ENCODE results near the gene CCDC14. TPM values are rescaled to one million over a fixed set of nuclear protein-coding genes. Genes with fewer than 3 reads are reported as not detected.
"Not testable (repeated sequence)": the region's sequence is repeated elsewhere in the genome, so short reads cannot be mapped to it uniquely, and the experiment has no call there.

CCDC14 gene
- total RNA-seq, 2 experiments from 2014 or later = 82.9 to 106 TPM

- H3K4me2 ChIP-seq (ENCODE audit: low read length); H3K9me2 ChIP-seq (ENCODE audit: insufficient read depth, low read length); H2AFZ ChIP-seq (ENCODE audit: low read length); BruUV-seq (replicated peaks); intact Hi-C loops (cut with micrococcal nuclease; ENCODE audit: unreplicated experiment); H3K9me3 ChIP-seq (ENCODE audit: low read length); H3K36me3 ChIP-seq (ENCODE audit: insufficient read depth, low read length); H3K27ac ChIP-seq (ENCODE audit: low read depth, low read length, poor library complexity, severe bottlenecking); DNase-seq (ENCODE audit: low spot score); CTCF ChIA-PET (ENCODE audit: unreplicated experiment); H4K20me1 ChIP-seq (ENCODE audit: insufficient read depth, low read length); H3K4me3 ChIP-seq (ENCODE audit: low read depth, low read length, poor library complexity, severe bottlenecking); H3K79me2 ChIP-seq (ENCODE audit: insufficient read depth, low read depth, low read length); H3K4me1 ChIP-seq (ENCODE audit: insufficient read depth, low read length, poor library complexity, severe bottlenecking): not testable (repeated sequence)
- POLR2A ChIA-PET = interaction anchor here (0.9 kb wide), 1 partner anchor 111 kb away, joined by 3 read pairs; no protein-coding TSS in a partner anchor
These were observed 40.3 kb upstream of the CCDC14 start for GRCh38 chr3:124001366-124001765.

- TF ChIP-seq, protein P1, sequence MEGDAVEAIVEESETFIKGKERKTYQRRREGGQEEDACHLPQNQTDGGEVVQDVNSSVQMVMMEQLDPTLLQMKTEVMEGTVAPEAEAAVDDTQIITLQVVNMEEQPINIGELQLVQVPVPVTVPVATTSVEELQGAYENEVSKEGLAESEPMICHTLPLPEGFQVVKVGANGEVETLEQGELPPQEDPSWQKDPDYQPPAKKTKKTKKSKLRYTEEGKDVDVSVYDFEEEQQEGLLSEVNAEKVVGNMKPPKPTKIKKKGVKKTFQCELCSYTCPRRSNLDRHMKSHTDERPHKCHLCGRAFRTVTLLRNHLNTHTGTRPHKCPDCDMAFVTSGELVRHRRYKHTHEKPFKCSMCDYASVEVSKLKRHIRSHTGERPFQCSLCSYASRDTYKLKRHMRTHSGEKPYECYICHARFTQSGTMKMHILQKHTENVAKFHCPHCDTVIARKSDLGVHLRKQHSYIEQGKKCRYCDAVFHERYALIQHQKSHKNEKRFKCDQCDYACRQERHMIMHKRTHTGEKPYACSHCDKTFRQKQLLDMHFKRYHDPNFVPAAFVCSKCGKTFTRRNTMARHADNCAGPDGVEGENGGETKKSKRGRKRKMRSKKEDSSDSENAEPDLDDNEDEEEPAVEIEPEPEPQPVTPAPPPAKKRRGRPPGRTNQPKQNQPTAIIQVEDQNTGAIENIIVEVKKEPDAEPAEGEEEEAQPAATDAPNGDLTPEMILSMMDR (conservative IDR thresholded peaks at IDR 0.05; ENCODE audit: low read length) = no peak
- TF ChIP-seq EZH2phosphoT487 (IDR thresholded peaks at IDR 0.05; ENCODE audit: borderline replicate concordance, low read depth, low read length) = no peak
- no peaks in the 10 kb centered on the region for H3K9me2 ChIP-seq (ENCODE audit: insufficient read depth, low read length)
- CTCF ChIA-PET (ENCODE audit: unreplicated experiment) = no interaction called here
- no peaks in the 10 kb centered on the region for H4K20me1 ChIP-seq (ENCODE audit: insufficient read depth, low read length)
- no peaks in the 10 kb centered on the region for H3K4me1 ChIP-seq (ENCODE audit: insufficient read depth, low read length, poor library complexity, severe bottlenecking)
- POLR2A ChIA-PET = interaction anchor here (0.6 kb wide), 1 partner anchor 355 kb away, joined by 4 read pairs; no protein-coding TSS in a partner anchor
- no peak overlapping the region for H2AFZ ChIP-seq (ENCODE audit: low read length)
- BruUV-seq (replicated peaks) = no TSS peak
- H3K4me2 ChIP-seq (ENCODE audit: low read length) = no peak overlapping the region
- H3K27ac ChIP-seq (ENCODE audit: low read depth, low read length, poor library complexity, severe bottlenecking) = no peak overlapping the region
- H3K36me3 ChIP-seq (ENCODE audit: insufficient read depth, low read length) = no peaks in the 10 kb centered on the region
- no peak overlapping the region for H3K4me3 ChIP-seq (ENCODE audit: low read depth, low read length, poor library complexity, severe bottlenecking)
- intact Hi-C loops (cut with micrococcal nuclease; ENCODE audit: unreplicated experiment) = no loop called here
- H3K79me2 ChIP-seq (ENCODE audit: insufficient read depth, low read depth, low read length) = no peaks in the 10 kb centered on the region
- H3K9me3 ChIP-seq (ENCODE audit: low read length) = no peaks in the 10 kb centered on the region
- no peak for DNase-seq (ENCODE audit: low spot score)
These were observed 36.5 kb upstream of the CCDC14 start for GRCh38 chr3:123997543-123997942.

DNA sequence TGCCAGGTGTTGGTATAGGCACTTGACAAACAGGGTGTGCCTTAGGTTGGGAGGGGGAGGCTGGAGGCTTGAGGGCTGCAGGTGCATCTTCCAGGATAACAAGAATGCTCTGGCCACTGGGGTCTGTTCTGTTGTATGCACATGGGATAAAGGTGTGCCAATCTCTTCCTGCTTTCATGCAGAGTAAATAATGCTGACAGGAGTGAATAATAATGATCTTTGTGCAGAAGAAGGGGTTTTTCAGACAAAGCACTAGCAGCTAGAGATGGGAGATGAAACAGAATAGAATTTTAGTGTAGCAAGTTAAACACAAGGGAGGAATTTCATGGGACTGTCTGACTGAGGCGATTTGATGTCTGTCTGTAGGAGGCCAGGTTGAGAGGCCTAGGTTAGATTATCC, 32.8 kb upstream of the CCDC14 start:
- no peak for DNase-seq (ENCODE audit: low spot score)
- Histone ChIP-seq H3K36me3 (ENCODE audit: insufficient read depth, low read length) (no peaks in the 10 kb centered on the region), H3K9me3 (ENCODE audit: low read length) (no peaks in the 10 kb centered on the region), H3K27ac (ENCODE audit: low read depth, low read length, poor library complexity, severe bottlenecking) (no peak overlapping the region), H3K4me1 (ENCODE audit: insufficient read depth, low read length, poor library complexity, severe bottlenecking) (no peaks in the 10 kb centered on the region), H4K20me1 (ENCODE audit: insufficient read depth, low read length) (no peaks in the 10 kb centered on the region), H3K4me2 (ENCODE audit: low read length) (no peak overlapping the region), H3K79me2 (ENCODE audit: insufficient read depth, low read depth, low read length) (no peaks in the 10 kb centered on the region), H3K9me2 (ENCODE audit: insufficient read depth, low read length) (no peaks in the 10 kb centered on the region), H3K4me3 (ENCODE audit: low read depth, low read length, poor library complexity, severe bottlenecking) (no peak overlapping the region), H2AFZ (ENCODE audit: low read length) (no peak overlapping the region)
- ChIA-PET POLR2A (no interaction called here), CTCF (ENCODE audit: unreplicated experiment) (no interaction called here)
- TF ChIP-seq EZH2phosphoT487 (IDR thresholded peaks at IDR 0.05; ENCODE audit: borderline replicate concordance, low read depth, low read length) = no peak
- TF ChIP-seq, protein P1 (conservative IDR thresholded peaks at IDR 0.05; ENCODE audit: low read length) = no peak
- intact Hi-C loops (cut with micrococcal nuclease; ENCODE audit: unreplicated experiment) = no loop called here
- BruUV-seq (replicated peaks) = no TSS peak

DNA sequence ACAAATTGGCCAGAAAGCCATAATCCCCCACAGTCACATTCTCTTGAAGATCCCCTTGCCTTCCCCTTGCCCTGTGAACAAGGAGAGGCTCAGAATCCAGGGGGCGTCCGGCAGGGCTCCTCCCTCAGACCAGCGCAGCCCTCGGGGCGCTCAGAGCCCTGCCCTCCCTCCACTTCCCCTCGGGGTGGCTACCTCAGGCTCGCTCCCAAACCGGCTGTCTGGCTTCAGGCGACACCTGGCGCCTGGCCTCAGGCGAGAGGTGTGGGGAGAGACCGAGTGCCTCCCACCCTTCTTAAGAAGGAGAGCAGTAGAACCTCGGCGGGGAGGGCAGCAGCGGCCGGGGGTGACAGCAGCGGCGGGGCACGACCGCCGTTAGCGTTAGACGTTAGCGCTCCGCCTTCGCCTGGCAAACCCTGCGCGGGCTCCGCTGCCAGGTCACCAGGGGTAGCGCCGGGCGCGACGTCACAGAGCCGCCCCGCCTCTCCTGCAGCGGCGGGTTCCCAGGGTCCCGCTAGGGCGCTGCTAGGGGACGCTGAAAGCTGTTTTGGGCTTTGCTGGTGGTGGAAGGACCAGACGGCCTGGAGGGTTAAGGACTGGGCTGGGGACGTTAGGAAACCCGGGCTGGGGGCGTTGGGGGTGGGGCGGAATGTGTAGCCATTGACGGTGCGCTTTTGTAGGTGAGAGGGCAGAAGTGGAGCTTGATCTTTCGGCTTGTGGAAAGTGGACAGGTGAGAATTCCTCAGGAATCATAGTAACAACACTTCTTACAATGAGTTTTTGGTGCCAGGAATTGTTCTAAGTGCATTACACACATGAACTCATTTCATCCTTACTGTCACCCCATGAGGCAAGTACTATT, 30.9 kb upstream of the CCDC14 start, which contains the start of gene ROPN1:
ROPN1 (minus strand) TSS at position 395 of the 859 bp plus-strand sequence. CDS start 11,643 bp downstream, outside the sequence.
- BruUV-seq (replicated peaks); intact Hi-C loops (cut with micrococcal nuclease; ENCODE audit: unreplicated experiment); H3K4me1 ChIP-seq (ENCODE audit: insufficient read depth, low read length, poor library complexity, severe bottlenecking): not testable (repeated sequence)

More for the DNA sequence above, 30.9 kb upstream of the CCDC14 start, which contains the start of gene ROPN1:
- H3K9me3 ChIP-seq (ENCODE audit: low read length); H2AFZ ChIP-seq (ENCODE audit: low read length); H3K79me2 ChIP-seq (ENCODE audit: insufficient read depth, low read depth, low read length); DNase-seq (ENCODE audit: low spot score); POLR2A ChIA-PET; H3K36me3 ChIP-seq (ENCODE audit: insufficient read depth, low read length); H4K20me1 ChIP-seq (ENCODE audit: insufficient read depth, low read length); H3K27ac ChIP-seq (ENCODE audit: low read depth, low read length, poor library complexity, severe bottlenecking); H3K4me3 ChIP-seq (ENCODE audit: low read depth, low read length, poor library complexity, severe bottlenecking); CTCF ChIA-PET (ENCODE audit: unreplicated experiment); H3K9me2 ChIP-seq (ENCODE audit: insufficient read depth, low read length); H3K4me2 ChIP-seq (ENCODE audit: low read length): not testable (repeated sequence)

Measured in OCI-LY7 (cell line).